B cell (primary cell): ENCODE results near the gene YES1. TPM values are rescaled to one million over a fixed set of nuclear protein-coding genes. Genes with fewer than 3 reads are reported as not detected.

Experiments used
- ATAC-seq: fragments of 200-7000 bp; cut with Tn5 transposase; one replicate; pipeline ENCODE4 v1.10.0; 2021; ENCODE audit warnings: low read depth, mild to moderate bottlenecking, moderate number of reproducible peaks, moderate library complexity
- CTCF ChIA-PET: fragments of 350-600 bp; sonication (Branson Sonifier 250); formaldehyde crosslinking; loops from one replicate; lab custom pipeline; 2021; ENCODE audit warnings: antibody characterized with exemption, inconsistent platforms; lab: Charles Lee
- POLR2A ChIA-PET: fragments of 350-600 bp; sonication (Branson Sonifier 250); formaldehyde crosslinking; loops from one replicate; lab custom pipeline; 2021; ENCODE audit warnings: antibody characterized with exemption; lab: Charles Lee
- DNase-seq: peaks from one replicate; pipeline ENCODE4 v3.0.0; 2013
- H2AFZ ChIP-seq: 2 replicates; pipeline ENCODE4 v1.6.1; 2012; ENCODE audit warnings: mild to moderate bottlenecking, low read depth, low read length; ENCODE audit not compliant: insufficient read depth, poor library complexity, severe bottlenecking
- H3K27ac ChIP-seq, 2 donors: 1 replicate in 1 of 2; 2 replicates in 1 of 2; pipeline ENCODE4 v1.5.1; 2012 to 2013; ENCODE audit warnings: low read length in 2 of 2, mild to moderate bottlenecking in 2 of 2, moderate library complexity in 1 of 2
- H3K27me3 ChIP-seq, 4 experiments: fragments of 200-600 bp in 1 of 4; sonication (generic) in 1 of 4; replicated peaks in 1 of 4; 1 replicate in 2 of 4; 2 replicates in 2 of 4; pipeline versions ENCODE4 v1.6.1 to v1.7.0; 2013 to 2016; ENCODE audit warnings: low read length in 3 of 4, mild to moderate bottlenecking in 2 of 4, mixed read lengths in 1 of 4, moderate library complexity in 1 of 4; ENCODE audit not compliant: insufficient read depth in 4 of 4, control insufficient read depth in 3 of 4; ENCODE audit errors: control extremely low read depth in 1 of 4
- H3K36me3 ChIP-seq, 2 experiments: replicated peaks in 1 of 2; 1 replicate in 1 of 2; 2 replicates in 1 of 2; pipeline versions ENCODE4 v1.6.1 to v1.7.1; 2013; ENCODE audit warnings: low read length in 1 of 2; ENCODE audit not compliant: insufficient read depth in 2 of 2, control insufficient read depth in 1 of 2; ENCODE audit errors: control extremely low read depth in 1 of 2, extremely low read depth in 1 of 2
- H3K4me1 ChIP-seq, 2 donors: fragments of 200-600 bp in 1 of 2; sonication (generic) in 1 of 2; 1 replicate in 1 of 2; 2 replicates in 1 of 2; pipeline versions ENCODE4 v1.5.1 to v1.6.1; 2013 to 2017; ENCODE audit warnings: low read length in 2 of 2; ENCODE audit not compliant: control insufficient read depth in 2 of 2, insufficient read depth in 2 of 2
- H3K4me2 ChIP-seq: replicated peaks from 2 replicates; pipeline ENCODE3; 2012; ENCODE audit warnings: mild to moderate bottlenecking, low read depth, low read length; ENCODE audit not compliant: poor library complexity, severe bottlenecking
- H3K4me3 ChIP-seq, 5 experiments: fragments of 200-600 bp in 1 of 5; sonication (generic) in 1 of 5; 1 replicate in 3 of 5; 2 replicates in 2 of 5; pipeline versions ENCODE4 v1.5.1 to v1.7.0; 2011 to 2016; ENCODE audit warnings: low read length in 4 of 5, mild to moderate bottlenecking in 4 of 5, low read depth in 2 of 5, control low read depth in 1 of 5, moderate library complexity in 1 of 5; ENCODE audit not compliant: insufficient read depth in 1 of 5; ENCODE audit errors: control extremely low read depth in 1 of 5, extremely low read depth in 1 of 5
- H3K79me2 ChIP-seq: fragments of 200-600 bp; sonication (generic); one replicate; pipeline ENCODE4 v1.6.0; 2016; ENCODE audit warnings: low read length; ENCODE audit not compliant: control insufficient read depth, insufficient read depth
- H3K9ac ChIP-seq: fragments of 200-600 bp; sonication (generic); 2 replicates; pipeline ENCODE4 v1.6.1; 2017; ENCODE audit warnings: mild to moderate bottlenecking, low read length, moderate library complexity
- H3K9me3 ChIP-seq, 3 donors: one replicate each; pipeline versions ENCODE4 v1.6.1 to v1.7.1; 2013; ENCODE audit warnings: low read length in 2 of 3; ENCODE audit not compliant: control insufficient read depth in 2 of 3, insufficient read depth in 1 of 3; ENCODE audit errors: control extremely low read depth in 1 of 3
- H4K20me1 ChIP-seq: 2 replicates; pipeline ENCODE4 v1.6.0; 2012; ENCODE audit warnings: mild to moderate bottlenecking, low read length; ENCODE audit not compliant: insufficient read depth, control insufficient read depth, poor library complexity, severe bottlenecking
- H3K27ac Mint-ChIP-seq: one replicate; pipeline ENCODE4 v1.8.0; 2021; ENCODE audit warnings: mixed read lengths
- H3K27me3 Mint-ChIP-seq: one replicate; pipeline ENCODE4 v1.8.0; 2021; ENCODE audit warnings: mixed read lengths
- H3K4me1 Mint-ChIP-seq: one replicate; pipeline ENCODE4 v1.8.0; 2021; ENCODE audit warnings: mixed read lengths
- H3K4me3 Mint-ChIP-seq: one replicate; pipeline ENCODE4 v1.8.0; 2021; ENCODE audit warnings: mixed read lengths
- H3K9me3 Mint-ChIP-seq: one replicate; pipeline ENCODE4 v1.8.0; 2022; ENCODE audit warnings: mixed read lengths; ENCODE audit not compliant: insufficient read depth
- EZH2 ChIP-seq: IDR thresholded peaks from 2 replicates; pipeline ENCODE4 v1.6.1; 2012; ENCODE audit warnings: borderline replicate concordance, low read depth, mild to moderate bottlenecking, moderate library complexity, low read length; ENCODE audit not compliant: insufficient read depth, poor library complexity, severe bottlenecking
- WGBS: methylation state at CpG from one replicate; pipeline ENCODE4 v1.1.5; 2013; ENCODE audit warnings: missing lambda C conversion rate; ENCODE audit not compliant: insufficient coverage; 5-methylcytosine and 5-hydroxymethylcytosine counted together
- intact Hi-C: fragments of 100-400 bp; cut with micrococcal nuclease; formaldehyde crosslinking; loops from one replicate; pipeline ENCODE4 v1.10.0; 2022
- polyA plus RNA-seq: library from polyadenylated mRNA; depleted of rRNA; stranded (reverse); fragments of >200 nt; gene quantifications from 2 replicates; pipeline ENCODE4 v1.2.3, GENCODE V29; 2012
- total RNA-seq, 2 donors: library from RNA; stranded (reverse); fragments of 120-200 nt in 1 of 2; gene quantifications; 1 replicate in 1 of 2; 2 replicates in 1 of 2; pipeline versions ENCODE4 v1.2.3 to v1.2.4, GENCODE V29; 2013 to 2022
- TF ChIP-seq, protein P1 (sequence below): fragments of 200-600 bp; IDR thresholded peaks from one replicate; pipeline ENCODE4 v1.8.0; 2022; ENCODE audit warnings: antibody characterized with exemption, mild to moderate bottlenecking

The YES1 gene
- total and polyA plus RNA-seq, 2 donors (not counting 1 experiment from before 2014, with no cell fraction given): 0.30 TPM; not detected in 1

DNA sequence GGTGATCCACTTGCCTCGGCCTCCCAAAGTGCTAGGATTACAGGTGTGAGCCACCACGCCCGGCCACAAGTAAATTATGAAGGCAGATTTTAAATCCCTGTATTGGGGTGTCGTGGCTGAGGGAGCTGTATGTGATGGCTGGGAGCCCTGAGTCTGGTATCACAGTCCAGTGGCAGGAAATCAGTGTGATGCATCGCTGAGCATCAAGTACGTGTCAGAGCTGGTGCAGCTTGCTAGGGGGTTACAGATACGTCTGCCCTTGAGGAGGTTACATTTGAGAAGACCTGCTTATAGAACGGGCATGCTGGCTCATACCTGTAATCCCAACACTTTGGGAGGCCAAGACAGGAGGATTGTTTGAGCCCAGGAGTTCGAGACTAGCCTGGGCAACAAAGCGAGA is 103.9 kb downstream of the YES1 start:
- TF ChIP-seq EZH2: no peak
- TF ChIP-seq, protein P1, sequence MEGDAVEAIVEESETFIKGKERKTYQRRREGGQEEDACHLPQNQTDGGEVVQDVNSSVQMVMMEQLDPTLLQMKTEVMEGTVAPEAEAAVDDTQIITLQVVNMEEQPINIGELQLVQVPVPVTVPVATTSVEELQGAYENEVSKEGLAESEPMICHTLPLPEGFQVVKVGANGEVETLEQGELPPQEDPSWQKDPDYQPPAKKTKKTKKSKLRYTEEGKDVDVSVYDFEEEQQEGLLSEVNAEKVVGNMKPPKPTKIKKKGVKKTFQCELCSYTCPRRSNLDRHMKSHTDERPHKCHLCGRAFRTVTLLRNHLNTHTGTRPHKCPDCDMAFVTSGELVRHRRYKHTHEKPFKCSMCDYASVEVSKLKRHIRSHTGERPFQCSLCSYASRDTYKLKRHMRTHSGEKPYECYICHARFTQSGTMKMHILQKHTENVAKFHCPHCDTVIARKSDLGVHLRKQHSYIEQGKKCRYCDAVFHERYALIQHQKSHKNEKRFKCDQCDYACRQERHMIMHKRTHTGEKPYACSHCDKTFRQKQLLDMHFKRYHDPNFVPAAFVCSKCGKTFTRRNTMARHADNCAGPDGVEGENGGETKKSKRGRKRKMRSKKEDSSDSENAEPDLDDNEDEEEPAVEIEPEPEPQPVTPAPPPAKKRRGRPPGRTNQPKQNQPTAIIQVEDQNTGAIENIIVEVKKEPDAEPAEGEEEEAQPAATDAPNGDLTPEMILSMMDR: no peak
- ATAC-seq (no peak), DNase-seq (no peak)
- Histone ChIP-seq H3K4me3 (no peak overlapping the region), H3K36me3 (no peaks in the 10 kb centered on the region), H3K79me2 (no peaks in the 10 kb centered on the region), H3K4me2 (no peak overlapping the region), H3K27me3 (peaks cover 0 to 15% (median 0%) of the 10 kb centered on the region in 4 experiments), H4K20me1 (no peaks in the 10 kb centered on the region), H3K27ac (no peak overlapping the region), H3K9ac (no peak overlapping the region), H3K9me3 (peaks cover 0 to 6% (median 0%) of the 10 kb centered on the region in 3 donors), H3K4me1 (peaks cover 8 to 15% of the 10 kb centered on the region in 2 donors), H2AFZ (no peak overlapping the region)
- H3K9me3 Mint-ChIP-seq: no peaks in the 10 kb centered on the region
- H3K4me1 Mint-ChIP-seq: peaks cover 12% of the 10 kb centered on the region
- POLR2A ChIA-PET: no interaction called here
- CTCF ChIA-PET: no interaction called here
- intact Hi-C loops: no loop called here
- peaks cover 4% of the 10 kb centered on the region for H3K27me3 Mint-ChIP-seq
- H3K4me3 Mint-ChIP-seq: no peak overlapping the region
- 88% methylated on average over 6 of the region's 10 CpGs for WGBS
- H3K27ac Mint-ChIP-seq: no peak overlapping the region

- ATAC-seq (no peak), DNase-seq (no peak)
- Histone ChIP-seq H4K20me1 (no peaks in the 10 kb centered on the region), H3K4me1 (peaks cover 3 to 4% of the 10 kb centered on the region in 2 donors), H3K79me2 (no peaks in the 10 kb centered on the region), H3K4me2 (no peak overlapping the region), H2AFZ (no peak overlapping the region), H3K36me3 (no peaks in the 10 kb centered on the region), H3K9me3 (no peaks in the 10 kb centered on the region), H3K4me3 (no peak overlapping the region), H3K27me3 (peaks cover 0 to 4% (median 0%) of the 10 kb centered on the region in 4 experiments), H3K9ac (no peak overlapping the region), H3K27ac (no peak overlapping the region)
- intact Hi-C loops: no loop called here
- 97% methylated on average over 5 of the region's 8 CpGs for WGBS
- TF ChIP-seq EZH2: no peak
- TF ChIP-seq, protein P1: no peak
- CTCF ChIA-PET: no interaction called here
- H3K4me1 Mint-ChIP-seq: peaks cover 8% of the 10 kb centered on the region
- POLR2A ChIA-PET: no interaction called here
- no peak overlapping the region for H3K27ac Mint-ChIP-seq
- no peaks in the 10 kb centered on the region for H3K9me3 Mint-ChIP-seq
- no peak overlapping the region for H3K4me3 Mint-ChIP-seq
- H3K27me3 Mint-ChIP-seq: peaks cover 3% of the 10 kb centered on the region
Measured at GRCh38 chr18:706405-706804, 105.6 kb downstream of the YES1 start.
